KMS-11 (cell line): ENCODE data around the gene DGUOK.

ENCODE experiments used
- H2AFZ ChIP-seq: fragments of 200-600 bp; sonication (generic); 2 replicates; pipeline ENCODE4 v1.6.1; 2016; ENCODE audit warnings: antibody characterized with exemption, mixed run types, low read depth
- H3K27ac ChIP-seq: fragments of 200-600 bp; sonication (generic); 2 replicates; pipeline ENCODE4 v1.6.1; 2016; ENCODE audit warnings: mild to moderate bottlenecking, mixed run types
- H3K27me3 ChIP-seq: fragments of 200-600 bp; sonication (generic); 2 replicates; pipeline ENCODE4 v1.6.1; 2017; ENCODE audit warnings: mild to moderate bottlenecking, low read depth, mixed run types, moderate library complexity; ENCODE audit not compliant: insufficient read depth
- H3K36me3 ChIP-seq: fragments of 200-600 bp; sonication (generic); 2 replicates; pipeline ENCODE4 v1.6.1; 2017; ENCODE audit warnings: mild to moderate bottlenecking, mixed run types; ENCODE audit not compliant: insufficient read depth
- H3K4me1 ChIP-seq: fragments of 200-600 bp; sonication (generic); 2 replicates; pipeline ENCODE4 v1.6.1; 2016; ENCODE audit warnings: mild to moderate bottlenecking, low read depth, mixed run types; ENCODE audit not compliant: poor library complexity, severe bottlenecking
- H3K4me2 ChIP-seq: fragments of 200-600 bp; sonication (generic); 2 replicates; pipeline ENCODE4 v1.7.0; 2016; ENCODE audit warnings: mild to moderate bottlenecking, mixed run types
- H3K4me3 ChIP-seq: fragments of 200-600 bp; sonication (generic); IDR thresholded peaks from 2 replicates; pipeline ENCODE4 v1.6.1; 2017; ENCODE audit warnings: low read depth, low read length, mixed read lengths; ENCODE audit not compliant: insufficient read depth
- H3K79me2 ChIP-seq: fragments of 200-600 bp; sonication (generic); 2 replicates; pipeline ENCODE4 v1.6.1; 2016; ENCODE audit warnings: low read depth, mixed run types; ENCODE audit not compliant: insufficient read depth
- H3K9ac ChIP-seq: fragments of 200-600 bp; sonication (generic); 2 replicates; pipeline ENCODE4 v1.6.1; 2016; ENCODE audit warnings: mild to moderate bottlenecking, mixed run types
- H4K20me1 ChIP-seq: fragments of 200-600 bp; sonication (generic); 2 replicates; pipeline ENCODE4 v1.6.1; 2016; ENCODE audit warnings: mild to moderate bottlenecking, mixed run types; ENCODE audit not compliant: insufficient read depth
- CTCF ChIP-seq: fragments of 200-600 bp; sonication (generic); conservative IDR thresholded peaks from 2 replicates; pipeline ENCODE4 v1.6.1; 2017; ENCODE audit warnings: low read depth, mild to moderate bottlenecking, antibody characterized with exemption, low read length, moderate library complexity, mixed read lengths

The DGUOK gene

GRCh38 chr2:73970850-73971471 lies 44.3 kb downstream of the DGUOK start:
- no peak for TF ChIP-seq CTCF
- no peaks in the 10 kb centered on the region for H3K36me3 ChIP-seq
- peaks cover 44% of the 10 kb centered on the region for H3K4me1 ChIP-seq
- peak overlapping the region; percentile 58 for H3K27ac ChIP-seq
- no peaks in the 10 kb centered on the region for H4K20me1 ChIP-seq
- no peak overlapping the region for H3K4me3 ChIP-seq
- H2AFZ ChIP-seq: peak overlapping the region; percentile 61
- H3K4me2 ChIP-seq: peak overlapping the region; percentile 77
- no peaks in the 10 kb centered on the region for H3K79me2 ChIP-seq
- H3K27me3 ChIP-seq: no peaks in the 10 kb centered on the region
- peak overlapping the region; percentile 20; the same call in 1 of the 2 replicates for H3K9ac ChIP-seq

GRCh38 chr2:73971722-73972121 lies 45.0 kb downstream of the DGUOK start:
- H3K4me2 ChIP-seq: peak overlapping the region; percentile 77

GRCh38 chr2:73972846-73973245 lies 46.2 kb downstream of the DGUOK start:
- Histone ChIP-seq H3K36me3 (no peaks in the 10 kb centered on the region), H3K9ac (no peak overlapping the region), H4K20me1 (no peaks in the 10 kb centered on the region), H3K79me2 (no peaks in the 10 kb centered on the region), H2AFZ (no peak overlapping the region), H3K27ac (no peak overlapping the region), H3K4me1 (peaks cover 37% of the 10 kb centered on the region), H3K4me3 (no peak overlapping the region), H3K27me3 (no peaks in the 10 kb centered on the region), H3K4me2 (no peak overlapping the region)
- TF ChIP-seq CTCF: no peak

More at GRCh38 chr2:73971722-73972121, 45.0 kb downstream of the DGUOK start:
- H3K27me3 ChIP-seq: no peaks in the 10 kb centered on the region
- no peak overlapping the region; the same call in 1 of the 2 replicates for H3K9ac ChIP-seq
- H3K4me1 ChIP-seq: peaks cover 44% of the 10 kb centered on the region
- H3K79me2 ChIP-seq: no peaks in the 10 kb centered on the region
- peak overlapping the region; percentile 61 for H2AFZ ChIP-seq
- no peak for TF ChIP-seq CTCF
- H3K4me3 ChIP-seq: no peak overlapping the region
- H3K27ac ChIP-seq: no peak overlapping the region
- H4K20me1 ChIP-seq: no peaks in the 10 kb centered on the region
- no peaks in the 10 kb centered on the region for H3K36me3 ChIP-seq

GRCh38 chr2:73975731-73976130 lies 49.1 kb downstream of the DGUOK start:
- Histone ChIP-seq H3K27ac (no peak overlapping the region), H3K79me2 (no peaks in the 10 kb centered on the region), H3K4me1 (peaks cover 23% of the 10 kb centered on the region), H3K27me3 (no peaks in the 10 kb centered on the region), H4K20me1 (no peaks in the 10 kb centered on the region), H3K9ac (no peak overlapping the region), H3K4me2 (no peak overlapping the region), H3K4me3 (no peak overlapping the region), H3K36me3 (no peaks in the 10 kb centered on the region), H2AFZ (no peak overlapping the region)
- TF ChIP-seq CTCF: no peak
